HepG2 (cell line): Measurements from ENCODE around the gene CREB3. TPM values are rescaled to one million over a fixed set of nuclear protein-coding genes. Genes with fewer than 3 reads are reported as not detected.

Experiments
- ATAC-seq: fragments of 200-7000 bp; cut with Tn5 transposase; 3 replicates; pipeline ENCODE4 v1.9.1; 2020; ENCODE audit warnings: mild to moderate bottlenecking, moderate library complexity
- BruUV-seq: library from RNA; stranded (reverse); fragments of 400-500 nt; replicated peaks from 2 replicates; lab custom pipeline; 2021; lab: Mats Ljungman, UMichigan
- CTCF ChIA-PET: fragments of 300-600 bp; formaldehyde crosslinking; extraction: SDS; loops from one replicate; lab custom pipeline; 2021; ENCODE audit warnings: low total read pairs, inconsistent platforms, low intra/inter-chr PET ratio; lab: Yijun Ruan, JAX
- POLR2A ChIA-PET: fragments of 350-600 bp; sonication (Branson Sonifier 250); formaldehyde crosslinking; loops from one replicate; lab custom pipeline; 2020; ENCODE audit warnings: antibody characterized with exemption, inconsistent platforms; lab: Yijun Ruan, JAX
- DNase-seq: peaks from one replicate; pipeline ENCODE4 v3.0.0-alpha.2; 2015; ENCODE audit warnings: low spot score
- FAIRE-seq: peaks from 3 replicates; lab custom pipeline; 2011; peaks lifted over from hg19 to GRCh38; lab: Jason Lieb, UNC
- H2AFZ ChIP-seq: one replicate; pipeline ENCODE4 v1.6.1; 2011; ENCODE audit warnings: low read length, inconsistent platforms
- H3K27ac ChIP-seq: fragments of 300-600 bp; 3 replicates; pipeline ENCODE4 v1.8.0; 2011; ENCODE audit warnings: mixed run types, mild to moderate bottlenecking, mixed read lengths, low read length, inconsistent platforms; ENCODE audit not compliant: insufficient read depth; ENCODE audit errors: extremely low read length
- H3K27me3 ChIP-seq, 2 experiments: fragments of 200-600 bp in 1 of 2; 2 replicates in 1 of 2; 3 replicates in 1 of 2; pipeline versions ENCODE4 v1.6.0 to v1.8.0; 2011; ENCODE audit warnings: low read length in 2 of 2, mild to moderate bottlenecking in 2 of 2, moderate library complexity in 2 of 2, inconsistent platforms in 1 of 2; ENCODE audit not compliant: insufficient read depth in 2 of 2, control insufficient read depth in 1 of 2
- H3K36me3 ChIP-seq, 2 experiments: fragments of 200-600 bp in 1 of 2; replicated peaks in 1 of 2; 2 replicates in 1 of 2; 3 replicates in 1 of 2; pipeline versions ENCODE4 v1.5.1 to v1.8.0; 2011; ENCODE audit warnings: low read length in 2 of 2, inconsistent platforms in 1 of 2; ENCODE audit not compliant: insufficient read depth in 2 of 2, control insufficient read depth in 1 of 2
- H3K4me1 ChIP-seq: 2 replicates; pipeline ENCODE4 v1.5.1; 2012; ENCODE audit warnings: low read length, inconsistent platforms; ENCODE audit not compliant: insufficient read depth
- H3K4me2 ChIP-seq: 2 replicates; pipeline ENCODE4 v1.6.0; 2011; ENCODE audit warnings: low read depth, low read length, inconsistent platforms
- H3K4me3 ChIP-seq, 3 experiments: fragments of 200-600 bp in 1 of 3; sonication (generic), shearing (Covaris generic) in 1 of 3; replicated peaks in 1 of 3; 2 replicates each; pipeline ENCODE4 v1.5.1; 2011 to 2016; ENCODE audit warnings: low read length in 3 of 3, inconsistent platforms in 2 of 3, low read depth in 2 of 3, mild to moderate bottlenecking in 2 of 3, control low read depth in 1 of 3, mixed read lengths in 1 of 3; ENCODE audit not compliant: insufficient read depth in 1 of 3
- H3K79me2 ChIP-seq: one replicate; pipeline ENCODE4 v1.6.1; 2011; ENCODE audit warnings: low read length, inconsistent platforms; ENCODE audit not compliant: insufficient read depth
- H3K9ac ChIP-seq: 2 replicates; pipeline ENCODE4 v1.6.0; 2011; ENCODE audit warnings: mild to moderate bottlenecking, low read depth, low read length, inconsistent platforms; ENCODE audit not compliant: insufficient read depth
- H3K9me3 ChIP-seq: 2 replicates; pipeline ENCODE4 v1.5.1; 2012; ENCODE audit warnings: mild to moderate bottlenecking, low read length
- H4K20me1 ChIP-seq: 2 replicates; pipeline ENCODE4 v1.6.0; 2011; ENCODE audit warnings: inconsistent platforms, mild to moderate bottlenecking, low read length, moderate library complexity; ENCODE audit not compliant: insufficient read depth
- ONECUT2 ChIP-seq: sonication (generic); formaldehyde crosslinking; IDR thresholded peaks from 2 replicates; pipeline ENCODE4 v1.4.0; 2020; ENCODE audit warnings: missing genetic modification reagents
- ZFP36L2 ChIP-seq: sonication (generic); formaldehyde crosslinking; IDR thresholded peaks from 2 replicates; pipeline ENCODE4 v1.4.0; 2020; ENCODE audit warnings: missing genetic modification reagents
- ZFP41 ChIP-seq: sonication (generic); formaldehyde crosslinking; IDR thresholded peaks from 2 replicates; pipeline ENCODE4 v1.4.0; 2020; ENCODE audit warnings: mild to moderate bottlenecking, missing genetic modification reagents, borderline replicate concordance
- ZNF235 ChIP-seq: sonication (generic); formaldehyde crosslinking; IDR thresholded peaks from 2 replicates; pipeline ENCODE4 v1.8.1; 2023; ENCODE audit warnings: mild to moderate bottlenecking, missing genetic modification reagents, borderline replicate concordance
- ZNF530 ChIP-seq: sonication (generic); formaldehyde crosslinking; IDR thresholded peaks from 2 replicates; pipeline ENCODE4 v1.5.0; 2020; ENCODE audit warnings: low read depth, mild to moderate bottlenecking, missing genetic modification reagents
- ZNF589 ChIP-seq: sonication (generic); formaldehyde crosslinking; conservative IDR thresholded peaks from 2 replicates; pipeline ENCODE4 v1.8.0; 2022; ENCODE audit warnings: mild to moderate bottlenecking, moderate library complexity, missing genetic modification reagents
- WGBS: methylation state at CpG from one replicate; pipeline ENCODE4 v1.1.6; 2017; ENCODE audit warnings: low lambda C conversion rate; 5-methylcytosine and 5-hydroxymethylcytosine counted together
- in situ Hi-C: cut with HindIII; loops from 2 replicates; pipeline ENCODE4 v1.10.0; 2017; ENCODE audit warnings: low pct_unique_long_range_greater_than_20kb; ENCODE audit not compliant: extremely low pct_ligation_motif_present
- intact Hi-C: fragments of 100-400 bp; cut with micrococcal nuclease; formaldehyde crosslinking; loops from one replicate; pipeline ENCODE4 v1.10.0; 2022; ENCODE audit not compliant: unreplicated experiment
- polyA plus RNA-seq, 8 experiments: library from polyadenylated mRNA; depleted of rRNA in 3 of 8; stranded (reverse) in 7 of 8; unstranded in 1 of 8; fragments of >200 nt; fragmentation: Illumina TruSeq in 4 of 8; extraction: Trizol in 4 of 8; gene quantifications; 2 replicates each; pipeline versions ENCODE4 v1.2.1 to v1.2.3, GENCODE V29; 2011 to 2016; ENCODE audit warnings: low read depth in 4 of 8, missing spikeins in 1 of 8, mixed read lengths in 1 of 8; ENCODE audit not compliant: insufficient read depth in 1 of 8
- total RNA-seq, 5 experiments: library from RNA; depleted of rRNA; stranded (reverse); fragments of >200 nt; fragmentation: Illumina TruSeq; extraction: Trizol; gene quantifications; 2 replicates each; pipeline ENCODE4 v1.2.3, GENCODE V29; 2016; ENCODE audit warnings: low read depth in 1 of 5
- TF ChIP-seq, protein P1 (sequence below): sonication (generic); formaldehyde crosslinking; IDR thresholded peaks from 2 replicates; pipeline ENCODE4 v1.5.0; 2020; ENCODE audit warnings: mild to moderate bottlenecking, missing genetic modification reagents, borderline replicate concordance

The CREB3 gene
- total and polyA plus RNA-seq, 2 of the 13 experiments (the other 11 are each of a cell fraction or from before 2014, with no cell fraction given), result 11.1 to 34.2 TPM

DNA sequence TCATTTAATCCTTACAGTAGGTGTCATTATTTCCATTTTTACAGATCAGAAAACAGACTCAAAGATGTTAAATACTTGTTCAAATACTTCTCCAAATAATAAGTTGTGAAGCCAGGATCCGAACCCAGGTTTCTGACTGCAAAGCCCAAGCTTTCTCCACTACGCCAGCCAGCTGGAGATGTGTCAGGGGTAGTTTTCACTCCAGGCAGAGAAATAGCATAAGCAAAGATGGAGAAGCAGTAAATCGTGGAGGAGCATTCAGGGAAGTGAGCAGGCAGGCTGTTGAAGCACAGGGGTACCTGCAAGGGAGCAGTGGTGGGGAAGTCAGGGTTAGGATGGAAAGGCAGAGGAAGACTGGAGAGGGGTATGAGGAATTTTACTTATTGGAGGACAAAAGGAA is 3.4 kb upstream of the CREB3 start:
- Histone ChIP-seq H3K4me3 (peak overlapping the region; percentile 14 to 98 (median 59)), H3K4me1 (peaks cover 62% of the 10 kb centered on the region), H3K36me3 (peaks cover 2 to 25% of the 10 kb centered on the region in 2 experiments), H3K4me2 (peak overlapping the region; percentile 98), H3K9me3 (no peaks in the 10 kb centered on the region), H3K9ac (peak overlapping the region; percentile 58), H2AFZ (no peak overlapping the region), H3K27ac (peak overlapping the region; percentile 77), H4K20me1 (peaks cover 30% of the 10 kb centered on the region), H3K79me2 (peaks cover 64% of the 10 kb centered on the region), H3K27me3 (no peaks in the 10 kb centered on the region; a peak in 1 of 5 replicates)
- no peak for DNase-seq
- WGBS, result 82% methylated on average over 3 of the region's 3 CpGs
- no peak for FAIRE-seq
- BruUV-seq, result no TSS peak
- TF ChIP-seq ZFP41 (CRISPR knock-in tag) (no peak), ZFP36L2 (CRISPR knock-in tag) (no peak)
- POLR2A ChIA-PET, result interaction anchor here (1.8 to 3.5 kb wide), 8 partner anchors 19 to 657 kb away, joined by 8 to 44 read pairs (median 13); partner anchors contain the start of genes ARHGEF39, CCDC107, GBA2 and RGP1
- intact Hi-C loops (no loop called here), in situ Hi-C loops (loop anchor here (5.0 kb wide), 1 partner anchor 62 kb away; the partner anchor contains the start of gene ARHGEF39)
- CTCF ChIA-PET, result no interaction called here
- ATAC-seq, result no peak

GRCh38 chr9:35729700-35730485 is 2.6 kb upstream of the CREB3 start:
- in situ Hi-C loops (loop anchor here (5.0 kb wide), 1 partner anchor 63 kb away; the partner anchor contains the start of gene ARHGEF39), intact Hi-C loops (loop anchor here (5.0 to 10.0 kb wide), 2 partner anchors 97 to 235 kb away; partner anchors contain the start of genes FAM221B, RUSC2 and TMEM8B)
- H3K4me2 ChIP-seq, result peak overlapping the region; percentile 98
- ATAC-seq (no peak), FAIRE-seq (no peak), DNase-seq (peak; percentile 41)
- H3K36me3 ChIP-seq, result peaks cover 0 to 23% of the 10 kb centered on the region in 2 experiments; a peak in 4 of 5 replicates
- 55% methylated on average over 6 of the region's 6 CpGs for WGBS
- peaks cover 64% of the 10 kb centered on the region for H3K79me2 ChIP-seq
- H3K27ac ChIP-seq, result no peak overlapping the region
- peaks cover 30% of the 10 kb centered on the region for H4K20me1 ChIP-seq
- POLR2A ChIA-PET, result interaction anchor here (1.0 to 4.1 kb wide), 5 partner anchors 17 to 72 kb away, joined by 3 to 102 read pairs (median 24); partner anchors contain the start of genes ARHGEF39, CCDC107, GBA2 and RGP1
- no peaks in the 10 kb centered on the region; a peak in 1 of 5 replicates for H3K27me3 ChIP-seq
- CTCF ChIA-PET, result no interaction called here
- no peak overlapping the region; the same call in 1 of the 2 replicates for H3K9ac ChIP-seq
- H3K4me1 ChIP-seq, result peaks cover 64% of the 10 kb centered on the region
- H3K9me3 ChIP-seq, result no peaks in the 10 kb centered on the region
- H2AFZ ChIP-seq, result no peak overlapping the region
- H3K4me3 ChIP-seq, result peak overlapping the region; percentile 11 to 98 (median 59); a peak in 5 of 6 replicates
- no TSS peak for BruUV-seq
- TF ChIP-seq ZNF530 (CRISPR knock-in tag), result no peak
- no peak for TF ChIP-seq ZNF589 (CRISPR knock-in tag)
- TF ChIP-seq ZNF235 (CRISPR knock-in tag), result no peak
- TF ChIP-seq, protein P1, sequence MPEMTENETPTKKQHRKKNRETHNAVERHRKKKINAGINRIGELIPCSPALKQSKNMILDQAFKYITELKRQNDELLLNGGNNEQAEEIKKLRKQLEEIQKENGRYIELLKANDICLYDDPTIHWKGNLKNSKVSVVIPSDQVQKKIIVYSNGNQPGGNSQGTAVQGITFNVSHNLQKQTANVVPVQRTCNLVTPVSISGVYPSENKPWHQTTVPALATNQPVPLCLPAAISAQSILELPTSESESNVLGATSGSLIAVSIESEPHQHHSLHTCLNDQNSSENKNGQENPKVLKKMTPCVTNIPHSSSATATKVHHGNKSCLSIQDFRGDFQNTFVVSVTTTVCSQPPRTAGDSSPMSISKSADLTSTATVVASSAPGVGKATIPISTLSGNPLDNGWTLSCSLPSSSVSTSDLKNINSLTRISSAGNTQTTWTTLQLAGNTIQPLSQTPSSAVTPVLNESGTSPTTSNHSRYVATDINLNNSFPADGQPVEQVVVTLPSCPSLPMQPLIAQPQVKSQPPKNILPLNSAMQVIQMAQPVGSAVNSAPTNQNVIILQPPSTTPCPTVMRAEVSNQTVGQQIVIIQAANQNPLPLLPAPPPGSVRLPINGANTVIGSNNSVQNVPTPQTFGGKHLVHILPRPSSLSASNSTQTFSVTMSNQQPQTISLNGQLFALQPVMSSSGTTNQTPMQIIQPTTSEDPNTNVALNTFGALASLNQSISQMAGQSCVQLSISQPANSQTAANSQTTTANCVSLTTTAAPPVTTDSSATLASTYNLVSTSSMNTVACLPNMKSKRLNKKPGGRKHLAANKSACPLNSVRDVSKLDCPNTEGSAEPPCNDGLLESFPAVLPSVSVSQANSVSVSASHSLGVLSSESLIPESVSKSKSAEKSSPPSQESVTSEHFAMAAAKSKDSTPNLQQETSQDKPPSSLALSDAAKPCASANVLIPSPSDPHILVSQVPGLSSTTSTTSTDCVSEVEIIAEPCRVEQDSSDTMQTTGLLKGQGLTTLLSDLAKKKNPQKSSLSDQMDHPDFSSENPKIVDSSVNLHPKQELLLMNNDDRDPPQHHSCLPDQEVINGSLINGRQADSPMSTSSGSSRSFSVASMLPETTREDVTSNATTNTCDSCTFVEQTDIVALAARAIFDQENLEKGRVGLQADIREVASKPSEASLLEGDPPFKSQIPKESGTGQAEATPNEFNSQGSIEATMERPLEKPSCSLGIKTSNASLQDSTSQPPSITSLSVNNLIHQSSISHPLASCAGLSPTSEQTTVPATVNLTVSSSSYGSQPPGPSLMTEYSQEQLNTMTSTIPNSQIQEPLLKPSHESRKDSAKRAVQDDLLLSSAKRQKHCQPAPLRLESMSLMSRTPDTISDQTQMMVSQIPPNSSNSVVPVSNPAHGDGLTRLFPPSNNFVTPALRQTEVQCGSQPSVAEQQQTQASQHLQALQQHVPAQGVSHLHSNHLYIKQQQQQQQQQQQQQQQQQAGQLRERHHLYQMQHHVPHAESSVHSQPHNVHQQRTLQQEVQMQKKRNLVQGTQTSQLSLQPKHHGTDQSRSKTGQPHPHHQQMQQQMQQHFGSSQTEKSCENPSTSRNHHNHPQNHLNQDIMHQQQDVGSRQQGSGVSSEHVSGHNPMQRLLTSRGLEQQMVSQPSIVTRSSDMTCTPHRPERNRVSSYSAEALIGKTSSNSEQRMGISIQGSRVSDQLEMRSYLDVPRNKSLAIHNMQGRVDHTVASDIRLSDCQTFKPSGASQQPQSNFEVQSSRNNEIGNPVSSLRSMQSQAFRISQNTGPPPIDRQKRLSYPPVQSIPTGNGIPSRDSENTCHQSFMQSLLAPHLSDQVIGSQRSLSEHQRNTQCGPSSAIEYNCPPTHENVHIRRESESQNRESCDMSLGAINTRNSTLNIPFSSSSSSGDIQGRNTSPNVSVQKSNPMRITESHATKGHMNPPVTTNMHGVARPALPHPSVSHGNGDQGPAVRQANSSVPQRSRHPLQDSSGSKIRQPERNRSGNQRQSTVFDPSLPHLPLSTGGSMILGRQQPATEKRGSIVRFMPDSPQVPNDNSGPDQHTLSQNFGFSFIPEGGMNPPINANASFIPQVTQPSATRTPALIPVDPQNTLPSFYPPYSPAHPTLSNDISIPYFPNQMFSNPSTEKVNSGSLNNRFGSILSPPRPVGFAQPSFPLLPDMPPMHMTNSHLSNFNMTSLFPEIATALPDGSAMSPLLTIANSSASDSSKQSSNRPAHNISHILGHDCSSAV (CRISPR knock-in tag), result no peak
- TF ChIP-seq ONECUT2, result no peak
